Daoy (cell line): ENCODE results near the gene ZNF385C. TPM values are rescaled to one million over a fixed set of nuclear protein-coding genes. Genes with fewer than 3 reads are reported as not detected.
"Not testable (repeated sequence)": the region's sequence is repeated elsewhere in the genome, so short reads cannot be mapped to it uniquely, and the experiment has no call there.

Experiments
- DNase-seq: peaks from one replicate; pipeline ENCODE4 v3.0.0-alpha.2; 2015; ENCODE audit warnings: low read depth
- total RNA-seq: library from RNA; depleted of rRNA; stranded (reverse); fragments of >200 nt; shearing (Covaris generic); gene quantifications from 2 replicates; pipeline ENCODE4 v1.2.3, GENCODE V29; 2014; rRNA removed

ZNF385C gene
- total RNA-seq, result 0.34 and 0.63 TPM in 2 replicates

- no peak for DNase-seq
Measured at GRCh38 chr17:42097691-42098631, at the start of gene ZNF385C. ZNF385C (minus strand) TSS chr17:42098473; CDS start chr17:42063056, 35,417 bp downstream.

- DNase-seq, result no peak
Measured at GRCh38 chr17:42146911-42147607, 48.8 kb upstream of the ZNF385C start.

GRCh38 chr17:42143138-42143537 lies 44.9 kb upstream of the ZNF385C start:
- DNase-seq, result not testable (repeated sequence)

- peak; percentile 27 for DNase-seq
Measured at GRCh38 chr17:42142371-42142896, 44.2 kb upstream of the ZNF385C start.

- DNase-seq, result no peak
Measured at GRCh38 chr17:42141382-42141781, 43.1 kb upstream of the ZNF385C start.

- not testable (repeated sequence) for DNase-seq
Measured at GRCh38 chr17:42140690-42141089, 42.4 kb upstream of the ZNF385C start.

- no peak for DNase-seq
Measured at GRCh38 chr17:42138749-42139492, 40.6 kb upstream of the ZNF385C start.

GRCh38 chr17:42136654-42137051 lies 38.4 kb upstream of the ZNF385C start:
- no peak for DNase-seq

- peak; percentile 77 for DNase-seq
Measured at GRCh38 chr17:42135664-42136653, 37.7 kb upstream of the ZNF385C start.

- no peak for DNase-seq
Measured at GRCh38 chr17:42135151-42135550, 36.9 kb upstream of the ZNF385C start.

- DNase-seq, result peak; percentile 25
Measured at GRCh38 chr17:42133461-42134041, 35.3 kb upstream of the ZNF385C start.

- peak; percentile 86 for DNase-seq
Measured at GRCh38 chr17:42132941-42133340, 34.7 kb upstream of the ZNF385C start.

- DNase-seq, result no peak
Measured at GRCh38 chr17:42131981-42132432, 33.7 kb upstream of the ZNF385C start.

GRCh38 chr17:42131232-42131631 lies 33.0 kb upstream of the ZNF385C start:
- no peak for DNase-seq

- DNase-seq, result no peak
Measured at GRCh38 chr17:42130310-42130936, 32.1 kb upstream of the ZNF385C start.

- DNase-seq, result no peak
Measured at GRCh38 chr17:42129109-42129837, 31.0 kb upstream of the ZNF385C start.

- no peak for DNase-seq
Measured at GRCh38 chr17:42127414-42127813, 29.1 kb upstream of the ZNF385C start.

GRCh38 chr17:42126836-42127235 lies 28.6 kb upstream of the ZNF385C start:
- no peak for DNase-seq

GRCh38 chr17:42125565-42125964 lies 27.3 kb upstream of the ZNF385C start:
- DNase-seq, result no peak
